ENCODE results near the gene PDGFRA.

Gene PDGFRA

GRCh38 chr4:54265366-54265765 is 36.3 kb downstream of the PDGFRA start:
- DNase-seq: no peak

GRCh38 chr4:54268151-54268550 is 39.1 kb downstream of the PDGFRA start:
- no peak for DNase-seq

DNA sequence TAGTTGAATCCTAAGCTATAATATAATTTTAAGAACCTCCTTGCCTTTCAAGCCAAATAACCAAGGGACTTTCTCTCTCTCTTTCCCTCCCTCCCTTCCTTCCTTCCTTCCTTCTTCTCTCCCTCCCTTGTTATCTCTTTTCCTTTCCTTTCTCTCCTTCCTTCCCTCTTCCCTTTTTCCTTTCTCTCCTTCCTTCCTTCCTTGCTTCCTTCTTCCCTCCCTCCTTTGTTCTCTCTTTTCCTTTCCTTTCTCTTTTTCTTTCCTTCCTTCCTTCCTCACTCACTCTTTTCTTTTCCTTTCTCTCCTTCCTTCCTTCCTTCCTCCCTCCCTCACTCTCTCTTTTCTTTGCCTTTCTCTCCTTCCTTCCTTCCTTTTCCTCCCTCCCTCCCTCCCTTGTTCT is 42.4 kb downstream of the PDGFRA start:
- DNase-seq: no peak

DNA sequence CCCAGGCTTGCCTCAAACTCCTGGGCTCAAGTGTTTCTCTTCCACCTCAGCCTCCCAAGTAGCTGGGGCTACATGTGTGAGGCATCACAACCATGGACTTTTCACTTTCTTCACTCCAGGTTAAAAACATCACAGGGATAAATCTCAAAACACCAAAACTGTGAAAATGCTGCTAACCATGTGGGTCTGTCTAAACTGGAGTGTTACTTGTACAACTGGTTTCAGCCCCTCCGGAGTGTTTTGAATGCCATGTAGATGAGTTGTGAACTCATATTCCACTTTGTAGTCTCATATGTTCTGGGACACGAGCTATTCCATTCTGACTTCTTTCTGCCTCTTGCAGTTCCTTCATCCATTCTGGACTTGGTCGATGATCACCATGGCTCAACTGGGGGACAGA is 43.0 kb downstream of the PDGFRA start:
- DNase-seq: no peak

- DNase-seq: no peak
These were observed 45.2 kb downstream of the PDGFRA start for GRCh38 chr4:54274264-54274663.

GRCh38 chr4:54274795-54275665 is 45.9 kb downstream of the PDGFRA start:
- DNase-seq: no peak

GRCh38 chr4:54276641-54277430 is 47.7 kb downstream of the PDGFRA start:
- no peak for DNase-seq

DNA sequence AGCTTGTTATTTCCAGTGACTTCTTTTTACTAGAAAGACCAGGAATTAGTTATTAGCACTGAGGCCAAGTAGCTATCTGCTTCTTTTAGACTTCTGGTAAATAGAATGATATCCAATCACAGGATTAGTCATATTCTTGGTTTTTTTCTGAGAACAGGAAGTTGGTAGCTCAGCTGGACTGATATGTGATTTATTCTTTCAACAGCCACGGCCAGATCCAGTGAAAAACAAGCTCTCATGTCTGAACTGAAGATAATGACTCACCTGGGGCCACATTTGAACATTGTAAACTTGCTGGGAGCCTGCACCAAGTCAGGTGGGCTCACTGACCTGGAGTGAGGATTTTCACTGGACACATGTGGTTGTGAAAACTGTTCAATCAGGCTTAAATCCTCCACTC is 48.6 kb downstream of the PDGFRA start:
- no peak for DNase-seq

- no peak for DNase-seq
These were observed 49.1 kb downstream of the PDGFRA start for GRCh38 chr4:54278216-54278615.

GRCh38 chr4:54281054-54281766 is 52.1 kb downstream of the PDGFRA start:
- no peak for DNase-seq

DNA sequence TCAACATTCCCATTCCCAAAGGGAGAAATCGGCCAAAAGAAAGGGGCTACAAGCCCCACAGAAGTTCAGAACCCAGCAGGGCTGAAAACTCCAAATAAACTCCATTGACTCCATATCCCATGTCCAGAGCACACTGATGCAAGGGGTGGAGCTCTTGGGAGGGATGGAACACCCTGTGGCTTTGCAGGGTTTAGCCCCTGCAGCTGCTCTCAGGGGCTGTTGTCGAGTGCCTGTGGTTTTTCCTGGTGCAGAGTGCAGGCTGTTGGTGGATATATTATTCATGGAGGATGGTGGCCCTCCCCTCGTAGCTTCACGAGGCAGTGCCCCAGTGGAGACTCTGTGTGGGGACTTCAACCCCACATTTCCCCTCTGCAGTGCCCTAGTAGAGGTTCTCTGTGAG is 53.7 kb downstream of the PDGFRA start:
- DNase-seq: no peak

DNA sequence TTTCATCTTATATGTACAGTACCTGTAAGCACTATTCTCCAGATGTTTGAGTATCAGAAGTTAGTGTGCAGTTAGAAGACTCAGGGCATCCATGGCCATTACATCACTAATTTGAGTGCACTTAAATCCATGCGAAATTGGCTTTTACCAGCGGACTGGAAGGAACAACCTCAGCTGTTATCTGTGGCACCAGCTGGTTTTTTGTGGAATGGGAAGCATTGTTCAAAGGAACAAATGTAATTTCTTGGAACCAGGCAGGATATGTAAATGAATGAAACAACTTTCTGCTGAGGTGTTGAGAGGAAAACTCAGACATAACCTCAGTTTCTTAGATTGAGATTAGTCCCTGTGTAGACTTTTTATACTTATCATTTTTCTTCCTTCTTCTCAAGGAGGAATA is 60.2 kb downstream of the PDGFRA start:
- DNase-seq: no peak

DNA sequence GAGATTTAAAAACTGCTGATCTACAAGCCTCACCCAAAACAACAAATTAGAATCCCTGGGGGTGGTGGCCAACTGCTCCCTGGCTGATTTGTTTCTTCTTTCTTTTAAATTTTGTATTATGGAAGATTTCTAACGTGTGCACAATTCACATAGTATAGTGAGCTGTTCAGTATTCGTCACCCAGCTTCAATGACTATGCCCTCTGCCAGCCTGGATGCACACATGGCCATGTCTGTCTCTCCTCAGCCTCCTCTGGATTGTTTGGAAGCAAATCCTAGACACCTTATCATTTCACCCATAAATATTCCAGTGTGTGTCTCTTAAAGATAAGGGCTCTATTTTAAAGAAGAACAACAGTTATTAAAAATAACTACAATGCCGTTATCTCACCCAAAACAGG is 61.9 kb downstream of the PDGFRA start:
- DNase-seq: no peak

- DNase-seq: no peak
These were observed 67.6 kb downstream of the PDGFRA start for GRCh38 chr4:54296548-54297203.

DNA sequence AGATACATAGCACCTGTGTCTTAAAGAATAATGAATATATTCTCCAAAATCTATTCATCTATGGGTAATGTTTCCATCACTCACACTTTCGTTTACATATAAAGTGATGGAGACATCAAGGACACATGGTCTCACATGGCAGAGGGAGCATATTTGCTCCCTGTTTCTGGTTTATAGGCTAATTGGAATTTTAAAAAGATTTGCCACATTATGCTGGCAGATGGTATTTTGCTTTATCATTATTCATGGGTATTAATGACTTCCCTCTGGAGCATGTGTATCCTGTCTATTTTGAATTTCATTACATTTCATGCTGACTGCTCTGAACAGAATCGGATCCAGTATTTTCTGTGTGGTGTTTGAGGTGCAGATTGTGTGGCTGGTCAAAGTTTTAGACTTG is 79.0 kb downstream of the PDGFRA start:
- no peak for DNase-seq

DNA sequence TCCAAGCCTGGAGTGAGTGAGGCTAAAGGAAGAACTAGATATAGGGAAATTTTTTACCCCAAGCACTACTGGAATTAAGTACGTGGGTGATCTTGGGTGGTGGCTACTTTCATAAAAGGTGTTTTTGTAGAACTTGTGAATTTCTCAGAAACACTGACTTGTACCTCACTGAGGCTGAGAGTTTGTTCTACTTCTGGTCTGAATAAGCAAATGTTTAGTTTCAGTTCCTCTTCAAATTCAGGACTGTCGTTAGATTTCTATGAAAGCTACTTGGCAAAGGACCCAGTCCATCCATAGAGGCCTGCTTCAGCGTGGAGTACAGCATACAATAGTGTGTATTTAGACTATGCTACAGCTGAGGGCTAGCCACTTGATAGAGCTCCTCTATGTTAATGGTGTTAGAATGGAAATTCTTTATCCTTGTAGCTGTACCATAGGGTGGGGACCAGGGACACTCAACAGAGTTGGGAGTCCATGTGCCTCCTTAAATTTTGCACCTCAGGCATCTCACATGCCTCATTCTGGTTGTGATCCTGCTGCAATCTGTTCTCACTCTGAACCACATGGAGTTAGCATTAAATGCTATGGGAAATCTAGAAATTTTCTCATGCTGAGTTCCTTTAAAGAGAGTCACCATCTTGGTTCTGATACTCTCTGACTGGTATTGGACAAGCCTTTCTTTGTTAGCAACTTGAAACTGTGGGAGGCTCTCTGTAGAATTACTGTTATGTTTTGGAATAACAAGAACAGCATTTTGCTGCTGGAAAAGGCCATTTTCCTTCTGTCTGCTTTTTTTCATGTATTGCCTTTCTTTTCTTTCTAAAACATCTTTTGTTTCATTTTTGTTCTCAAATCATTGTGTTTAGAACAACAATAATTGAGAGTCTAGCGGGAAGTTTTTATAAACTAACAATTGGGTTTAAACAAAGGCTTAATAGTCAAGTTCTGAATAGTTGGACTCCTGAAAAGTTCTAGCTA is 86.8 kb downstream of the PDGFRA start:
- no peak for DNase-seq

- no peak for DNase-seq
These were observed 88.6 kb downstream of the PDGFRA start for GRCh38 chr4:54317690-54318089.

DNA sequence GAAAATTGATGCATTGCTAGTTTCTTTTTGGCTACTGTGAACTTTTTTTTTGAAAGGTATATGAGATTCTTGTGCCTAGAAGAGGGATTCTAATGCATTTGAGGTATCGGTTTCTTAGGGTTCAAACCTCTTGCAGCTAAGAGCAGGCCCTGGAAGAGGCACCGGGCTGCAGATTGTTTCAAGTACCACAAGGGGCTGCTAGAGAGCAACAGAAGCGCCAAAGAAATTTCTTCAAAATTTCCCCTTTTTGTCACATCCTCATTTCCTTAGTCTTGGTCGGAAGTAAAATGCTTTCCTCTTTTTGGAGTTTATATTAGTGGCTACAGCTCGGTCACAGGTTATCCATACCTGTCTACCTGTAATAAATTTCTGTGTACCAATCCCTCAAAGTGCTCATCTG is 89.8 kb downstream of the PDGFRA start:
- no peak for DNase-seq

DNA sequence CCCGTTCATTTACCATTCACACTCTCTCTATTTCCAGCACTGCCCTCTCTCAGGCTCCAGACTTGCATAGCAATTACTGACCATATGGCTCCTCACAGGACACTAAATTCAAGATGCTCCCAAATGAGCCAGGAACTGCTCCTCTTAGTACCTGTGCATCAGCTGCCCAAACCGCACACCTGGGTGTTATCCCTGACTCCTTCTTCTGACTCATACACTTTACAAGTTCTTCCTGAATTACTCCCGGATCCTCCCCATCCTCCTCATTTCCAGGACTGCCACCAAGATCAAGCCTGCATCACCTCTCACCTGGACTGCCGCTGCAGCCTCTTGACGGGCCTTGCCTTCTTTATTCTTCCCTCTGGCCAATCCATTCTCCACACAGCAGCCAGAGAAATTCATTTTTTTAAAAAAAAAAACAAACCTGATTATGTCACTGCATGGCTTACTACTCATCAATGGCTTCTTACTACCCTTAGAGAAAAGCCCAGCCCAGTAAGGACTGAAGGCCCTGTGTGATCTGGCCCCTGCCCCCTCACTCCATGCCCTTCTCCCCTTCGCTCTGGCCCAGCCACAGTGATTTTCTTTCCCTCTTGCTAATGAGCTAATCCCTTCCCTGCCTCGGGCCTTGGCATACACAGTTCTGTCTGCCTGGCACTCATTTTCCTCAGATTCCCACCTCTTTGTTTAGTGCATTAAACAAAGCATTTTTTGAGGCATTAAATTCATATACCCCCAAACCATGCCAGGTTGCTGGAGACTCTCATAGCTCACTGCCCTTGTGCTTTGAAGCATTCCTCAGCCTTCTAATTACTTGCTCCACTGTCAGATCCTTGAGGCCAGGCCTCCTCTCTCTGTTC is 92.0 kb downstream of the PDGFRA start:
- DNase-seq: no peak

GRCh38 chr4:54322818-54323417 is 93.8 kb downstream of the PDGFRA start:
- DNase-seq: peak; percentile 71

Data from NCI-H1105 treated with DMSO at 0.1 percent for 48 hours (cell line).